ENCODE measurements around the gene SHISAL1. TPM values are rescaled to one million over a fixed set of nuclear protein-coding genes. Genes with fewer than 3 reads are reported as not detected.

The SHISAL1 gene
- total RNA-seq, 1 donor: 11.4 TPM

DNA sequence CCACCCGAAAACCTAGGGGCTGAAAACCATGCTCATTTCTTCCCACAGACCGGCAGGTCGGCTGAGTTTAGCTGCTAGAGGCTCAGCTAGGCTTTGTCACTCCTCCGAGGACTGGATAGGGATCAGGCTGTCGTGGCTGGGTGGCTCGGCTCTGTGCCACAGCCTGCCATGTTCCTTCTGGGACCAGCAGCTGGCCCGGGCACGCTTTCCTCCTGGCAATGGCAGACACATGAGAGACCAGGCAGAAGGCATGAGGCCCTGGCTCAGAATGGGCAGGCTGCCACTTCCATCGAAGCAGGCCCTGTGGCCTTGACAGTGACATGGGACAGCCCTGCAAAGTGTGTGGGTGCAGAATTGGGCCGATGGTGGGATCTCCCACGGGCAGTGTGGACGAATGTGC is 111.1 kb downstream of the SHISAL1 start:
- no peak overlapping the region for H3K4me3 ChIP-seq (ENCODE audit: low read depth, low read length)
- no peak for DNase-seq (ENCODE audit: low read depth)
- TF ChIP-seq, protein P1, sequence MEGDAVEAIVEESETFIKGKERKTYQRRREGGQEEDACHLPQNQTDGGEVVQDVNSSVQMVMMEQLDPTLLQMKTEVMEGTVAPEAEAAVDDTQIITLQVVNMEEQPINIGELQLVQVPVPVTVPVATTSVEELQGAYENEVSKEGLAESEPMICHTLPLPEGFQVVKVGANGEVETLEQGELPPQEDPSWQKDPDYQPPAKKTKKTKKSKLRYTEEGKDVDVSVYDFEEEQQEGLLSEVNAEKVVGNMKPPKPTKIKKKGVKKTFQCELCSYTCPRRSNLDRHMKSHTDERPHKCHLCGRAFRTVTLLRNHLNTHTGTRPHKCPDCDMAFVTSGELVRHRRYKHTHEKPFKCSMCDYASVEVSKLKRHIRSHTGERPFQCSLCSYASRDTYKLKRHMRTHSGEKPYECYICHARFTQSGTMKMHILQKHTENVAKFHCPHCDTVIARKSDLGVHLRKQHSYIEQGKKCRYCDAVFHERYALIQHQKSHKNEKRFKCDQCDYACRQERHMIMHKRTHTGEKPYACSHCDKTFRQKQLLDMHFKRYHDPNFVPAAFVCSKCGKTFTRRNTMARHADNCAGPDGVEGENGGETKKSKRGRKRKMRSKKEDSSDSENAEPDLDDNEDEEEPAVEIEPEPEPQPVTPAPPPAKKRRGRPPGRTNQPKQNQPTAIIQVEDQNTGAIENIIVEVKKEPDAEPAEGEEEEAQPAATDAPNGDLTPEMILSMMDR (IDR thresholded peaks at IDR 0.05; ENCODE audit: insufficient read depth, low read length): no peak

DNA sequence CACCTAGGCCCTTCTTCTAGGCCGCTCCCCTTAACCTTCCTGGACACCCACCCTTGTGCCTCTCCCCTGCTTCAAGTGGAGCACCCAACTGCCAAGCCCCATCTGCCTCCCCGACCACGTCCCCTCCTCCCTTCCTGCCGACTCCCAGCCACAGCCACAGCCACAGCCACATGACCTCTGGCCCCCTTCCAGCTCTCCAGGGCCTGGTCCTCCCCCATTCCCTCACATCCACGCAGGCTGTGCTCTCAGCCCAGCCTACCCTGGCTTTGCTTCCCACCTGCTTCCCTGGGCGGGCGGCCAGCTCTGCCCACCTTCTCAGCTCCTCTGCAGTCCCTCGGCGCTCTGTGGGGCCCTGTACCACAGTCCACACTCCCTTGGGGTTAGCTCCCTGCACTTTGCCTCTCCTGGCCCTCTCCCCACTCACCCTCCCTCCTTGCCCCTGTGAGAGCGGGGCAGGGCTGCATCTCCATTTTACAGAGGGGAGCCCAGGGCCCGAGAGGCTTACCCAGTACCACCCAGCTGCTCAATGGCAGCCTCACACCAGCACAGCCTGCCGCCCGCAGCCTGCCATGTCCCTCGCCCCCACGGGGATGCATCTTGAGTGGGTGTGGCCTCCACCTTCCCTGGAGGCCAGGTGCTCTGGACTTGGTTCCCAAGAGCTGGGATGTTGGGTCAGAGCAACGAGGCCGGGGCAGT is 111.7 kb downstream of the SHISAL1 start:
- DNase-seq (ENCODE audit: low read depth): no peak
- TF ChIP-seq, protein P1 (IDR thresholded peaks at IDR 0.05; ENCODE audit: insufficient read depth, low read length): no peak
- no peak overlapping the region for H3K4me3 ChIP-seq (ENCODE audit: low read depth, low read length)

DNA sequence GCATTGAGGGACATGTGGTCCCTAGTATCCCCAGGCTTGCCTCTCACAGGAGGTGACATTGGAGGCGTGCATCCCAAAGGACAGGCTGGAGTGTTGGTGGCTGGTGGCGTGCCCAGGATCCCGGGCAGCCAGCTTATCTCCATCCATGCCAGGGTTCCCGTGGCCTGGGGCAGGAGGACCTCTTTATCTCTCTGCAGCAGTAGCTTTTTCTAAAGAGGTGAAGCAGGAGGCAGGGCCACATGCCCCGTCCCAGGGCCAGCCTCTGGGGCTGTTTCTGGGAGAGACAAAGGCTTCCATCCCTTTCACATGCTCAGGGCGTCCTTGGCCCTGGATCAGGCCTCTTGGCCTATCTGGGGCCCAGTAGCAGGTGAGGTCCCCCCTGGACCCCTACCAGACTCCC is 112.3 kb downstream of the SHISAL1 start:
- TF ChIP-seq, protein P1 (IDR thresholded peaks at IDR 0.05; ENCODE audit: insufficient read depth, low read length): no peak
- no peak for DNase-seq (ENCODE audit: low read depth)
- no peak overlapping the region for H3K4me3 ChIP-seq (ENCODE audit: low read depth, low read length)

DNA sequence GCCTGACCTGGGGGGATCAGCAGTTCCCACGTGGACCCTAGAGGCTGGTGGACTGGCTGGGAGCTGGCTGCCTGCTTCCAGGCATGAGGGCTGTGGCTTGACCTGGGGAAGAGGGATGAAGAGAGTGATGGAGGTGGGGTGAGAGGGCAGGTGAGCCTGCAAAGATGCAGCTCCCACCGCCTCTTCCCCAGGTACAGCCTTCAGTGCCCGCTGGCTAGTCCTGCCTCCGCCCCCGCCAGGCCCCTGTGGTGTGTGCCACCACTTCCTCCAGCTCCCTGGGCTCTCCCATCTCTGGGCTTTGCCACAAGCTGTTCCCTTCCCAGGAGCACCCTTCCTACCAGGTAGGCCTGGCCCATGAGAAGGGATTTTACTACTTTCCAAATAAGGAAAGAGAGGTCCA is 112.9 kb downstream of the SHISAL1 start:
- H3K4me3 ChIP-seq (ENCODE audit: low read depth, low read length): no peak overlapping the region
- no peak for DNase-seq (ENCODE audit: low read depth)
- TF ChIP-seq, protein P1 (IDR thresholded peaks at IDR 0.05; ENCODE audit: insufficient read depth, low read length): no peak

DNA sequence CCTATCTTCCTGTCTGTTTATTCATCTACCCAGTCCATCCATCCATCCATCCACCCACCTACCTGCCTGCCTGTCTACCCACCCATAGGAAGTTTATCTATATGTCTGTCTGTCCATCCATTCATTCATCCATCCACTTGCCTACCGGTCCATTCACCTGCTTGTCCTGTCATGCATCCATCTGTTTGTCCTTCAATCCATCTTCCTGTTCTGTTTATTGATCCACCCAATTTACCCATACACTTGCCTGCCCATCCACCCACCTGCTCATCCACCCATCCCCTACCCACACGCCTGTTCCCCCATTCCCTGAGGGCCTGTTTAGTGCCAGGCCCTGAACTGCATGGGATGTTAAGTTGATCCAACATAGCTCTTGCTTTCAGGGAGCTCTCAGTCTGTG is 113.6 kb downstream of the SHISAL1 start:
- no peak overlapping the region for H3K4me3 ChIP-seq (ENCODE audit: low read depth, low read length)
- TF ChIP-seq, protein P1 (IDR thresholded peaks at IDR 0.05; ENCODE audit: insufficient read depth, low read length): no peak

DNA sequence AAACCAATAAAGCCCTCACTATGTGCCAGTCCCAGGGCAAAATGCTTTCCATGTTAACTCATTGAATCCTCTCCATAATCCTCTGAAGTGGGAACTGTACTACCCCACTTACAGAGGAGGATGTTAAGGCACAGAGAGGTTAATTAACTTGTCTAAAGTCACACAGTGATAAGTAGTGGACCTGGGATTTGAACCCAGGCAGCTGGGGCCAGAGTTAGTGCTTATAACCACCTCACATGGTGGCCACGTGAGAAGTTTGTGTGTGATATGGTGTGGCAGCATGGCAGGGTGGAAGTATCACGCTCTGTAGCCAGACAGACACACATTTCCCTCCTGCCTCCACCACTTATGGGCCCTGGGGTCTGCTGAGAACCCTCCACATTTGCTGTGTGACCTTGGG is 115.5 kb downstream of the SHISAL1 start:
- DNase-seq (ENCODE audit: low read depth): no peak
- H3K4me3 ChIP-seq (ENCODE audit: low read depth, low read length): no peak overlapping the region
- TF ChIP-seq, protein P1 (IDR thresholded peaks at IDR 0.05; ENCODE audit: insufficient read depth, low read length): no peak

More for the DNA sequence above, 113.6 kb downstream of the SHISAL1 start:
- DNase-seq (ENCODE audit: low read depth): no peak

DNA sequence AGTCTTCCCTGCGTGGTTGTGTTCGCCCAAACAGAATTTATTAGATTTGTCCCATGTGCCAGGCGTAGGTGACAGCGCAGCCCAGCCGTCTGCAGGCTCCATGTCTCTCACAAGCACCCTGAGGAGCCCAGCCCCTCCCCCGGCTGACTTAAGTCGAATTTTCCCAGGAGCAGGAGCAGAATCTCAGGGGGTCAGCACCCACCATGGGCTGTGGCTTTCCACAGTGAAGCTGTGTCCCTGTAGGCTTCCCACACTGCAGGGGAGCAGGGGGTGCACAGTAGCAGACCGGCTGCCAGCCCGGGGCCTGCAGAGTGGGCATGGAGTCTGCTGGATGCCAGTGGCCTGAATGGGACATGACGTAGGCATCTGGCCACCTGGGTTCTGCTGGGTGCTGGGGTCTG is 116.0 kb downstream of the SHISAL1 start:
- H3K4me3 ChIP-seq (ENCODE audit: low read depth, low read length): no peak overlapping the region
- TF ChIP-seq, protein P1 (IDR thresholded peaks at IDR 0.05; ENCODE audit: insufficient read depth, low read length): no peak
- no peak for DNase-seq (ENCODE audit: low read depth)

Data from fibroblast of the aortic adventitia (primary cell).